K562 (cell line): ENCODE measurements around the gene RNF44. TPM values are rescaled to one million over a fixed set of nuclear protein-coding genes. Genes with fewer than 3 reads are reported as not detected.

Experiments
- CTBP1 ChIP-seq: fragments of 450-650 bp; IDR thresholded peaks from 2 replicates; pipeline ENCODE4 v1.6.1; 2016; ENCODE audit warnings: borderline replicate concordance
- HLTF ChIP-seq: fragments of 450-650 bp; IDR thresholded peaks from 2 replicates; pipeline ENCODE4 v1.6.1; 2016
- KLF13 ChIP-seq: fragments of 450-650 bp; IDR thresholded peaks from 2 replicates; pipeline ENCODE4 v1.6.1; 2016; ENCODE audit warnings: missing genetic modification characterization, low read depth, mild to moderate bottlenecking, missing compliant biosample characterization, moderate library complexity, borderline replicate concordance
- MEIS2 ChIP-seq: fragments of 450-650 bp; IDR thresholded peaks from 2 replicates; pipeline ENCODE4 v1.6.1; 2014; ENCODE audit warnings: mild to moderate bottlenecking; ENCODE audit not compliant: partially characterized antibody
- MTA1 ChIP-seq: fragments of 450-650 bp; IDR thresholded peaks from 2 replicates; pipeline ENCODE4 v1.6.1; 2017; ENCODE audit warnings: borderline replicate concordance
- MXI1 ChIP-seq: IDR thresholded peaks from 2 replicates; pipeline ENCODE4 v1.6.1; 2011; ENCODE audit warnings: low read depth, mild to moderate bottlenecking, improper control_type of control experiment, low read length
- NFYB ChIP-seq: IDR thresholded peaks from 2 replicates; pipeline ENCODE4 v1.6.1; 2011; ENCODE audit warnings: mild to moderate bottlenecking, moderate library complexity; ENCODE audit not compliant: insufficient read length; ENCODE audit errors: extremely low read depth
- RAD51 ChIP-seq: fragments of 450-650 bp; IDR thresholded peaks from 2 replicates; pipeline ENCODE4 v1.7.1; 2016; ENCODE audit warnings: low read depth, mild to moderate bottlenecking, borderline replicate concordance
- TFAM ChIP-seq: fragments of 250-450 bp; sonication (Bioruptor Pico); conservative IDR thresholded peaks from 2 replicates; pipeline ENCODE4 v1.5.0; 2021; ENCODE audit warnings: mild to moderate bottlenecking, moderate library complexity
- TSC22D4 ChIP-seq: fragments of 450-650 bp; IDR thresholded peaks from 2 replicates; pipeline ENCODE4 v1.6.1; 2016; ENCODE audit warnings: missing genetic modification characterization, missing biosample characterization, control low read depth
- ZNF431 ChIP-seq: sonication (generic); formaldehyde crosslinking; IDR thresholded peaks from 2 replicates; pipeline ENCODE4 v1.8.0; 2022; ENCODE audit warnings: mild to moderate bottlenecking, missing genetic modification reagents
- ZNF785 ChIP-seq: fragments of 250-450 bp; sonication (Bioruptor Pico); IDR thresholded peaks from 2 replicates; pipeline ENCODE4 v1.4.0; 2020; ENCODE audit warnings: mild to moderate bottlenecking
- polyA plus RNA-seq, 8 experiments: library from polyadenylated mRNA; depleted of rRNA in 4 of 8; stranded (reverse) in 5 of 8; unstranded in 3 of 8; fragments of >200 nt; fragmentation: Nextera tagmentation in 2 of 8; fragmentation: Illumina TruSeq in 1 of 8; extraction: Ambion mirVana in 2 of 8; extraction: Trizol in 1 of 8; gene quantifications; 2 replicates each; pipeline versions ENCODE4 v1.2.1 to v1.2.3, GENCODE V29; 2011 to 2014; ENCODE audit warnings: inconsistent platforms in 1 of 8, missing spikeins in 1 of 8
- total RNA-seq, 7 experiments: library from RNA; depleted of rRNA in 6 of 7; stranded (reverse); fragments of >200 nt in 6 of 7; fragmentation: Illumina TruSeq in 2 of 7; extraction: Trizol in 2 of 7; gene quantifications; 2 replicates each; pipeline versions ENCODE4 v1.2.1 to v1.2.3, GENCODE V29; 2011 to 2021; ENCODE audit warnings: low replicate concordance in 1 of 7
- TF ChIP-seq, protein P1 (sequence below): sonication (generic); formaldehyde crosslinking; IDR thresholded peaks from 2 replicates; pipeline ENCODE4 v1.8.0; 2022; ENCODE audit warnings: mild to moderate bottlenecking, missing genetic modification reagents
- TF ChIP-seq, protein P2 (sequence below): fragments of 450-650 bp; IDR thresholded peaks from 2 replicates; pipeline ENCODE4 v1.7.1; 2018; ENCODE audit warnings: mild to moderate bottlenecking, low read depth; ENCODE audit not compliant: partially characterized antibody

Gene RNF44
- total and polyA plus RNA-seq, 9 of the 15 experiments (the other 6 are each of a cell fraction or from before 2014, with no cell fraction given) = 1.6 to 82.6 (median 7.4) TPM

- TF ChIP-seq TFAM (no peak), KLF13 (tag) (no peak), RAD51 (no peak), ZNF785 (CRISPR knock-in tag) (no peak), MEIS2 (no peak), MTA1 (no peak), CTBP1 (no peak), HLTF (no peak), ZNF431 (CRISPR knock-in tag) (no peak), NFYB (no peak), TSC22D4 (no peak), MXI1 (0 out of 2 replicates have a peak, but pooled peaks have one; percentile 64)
- TF ChIP-seq, protein P1, sequence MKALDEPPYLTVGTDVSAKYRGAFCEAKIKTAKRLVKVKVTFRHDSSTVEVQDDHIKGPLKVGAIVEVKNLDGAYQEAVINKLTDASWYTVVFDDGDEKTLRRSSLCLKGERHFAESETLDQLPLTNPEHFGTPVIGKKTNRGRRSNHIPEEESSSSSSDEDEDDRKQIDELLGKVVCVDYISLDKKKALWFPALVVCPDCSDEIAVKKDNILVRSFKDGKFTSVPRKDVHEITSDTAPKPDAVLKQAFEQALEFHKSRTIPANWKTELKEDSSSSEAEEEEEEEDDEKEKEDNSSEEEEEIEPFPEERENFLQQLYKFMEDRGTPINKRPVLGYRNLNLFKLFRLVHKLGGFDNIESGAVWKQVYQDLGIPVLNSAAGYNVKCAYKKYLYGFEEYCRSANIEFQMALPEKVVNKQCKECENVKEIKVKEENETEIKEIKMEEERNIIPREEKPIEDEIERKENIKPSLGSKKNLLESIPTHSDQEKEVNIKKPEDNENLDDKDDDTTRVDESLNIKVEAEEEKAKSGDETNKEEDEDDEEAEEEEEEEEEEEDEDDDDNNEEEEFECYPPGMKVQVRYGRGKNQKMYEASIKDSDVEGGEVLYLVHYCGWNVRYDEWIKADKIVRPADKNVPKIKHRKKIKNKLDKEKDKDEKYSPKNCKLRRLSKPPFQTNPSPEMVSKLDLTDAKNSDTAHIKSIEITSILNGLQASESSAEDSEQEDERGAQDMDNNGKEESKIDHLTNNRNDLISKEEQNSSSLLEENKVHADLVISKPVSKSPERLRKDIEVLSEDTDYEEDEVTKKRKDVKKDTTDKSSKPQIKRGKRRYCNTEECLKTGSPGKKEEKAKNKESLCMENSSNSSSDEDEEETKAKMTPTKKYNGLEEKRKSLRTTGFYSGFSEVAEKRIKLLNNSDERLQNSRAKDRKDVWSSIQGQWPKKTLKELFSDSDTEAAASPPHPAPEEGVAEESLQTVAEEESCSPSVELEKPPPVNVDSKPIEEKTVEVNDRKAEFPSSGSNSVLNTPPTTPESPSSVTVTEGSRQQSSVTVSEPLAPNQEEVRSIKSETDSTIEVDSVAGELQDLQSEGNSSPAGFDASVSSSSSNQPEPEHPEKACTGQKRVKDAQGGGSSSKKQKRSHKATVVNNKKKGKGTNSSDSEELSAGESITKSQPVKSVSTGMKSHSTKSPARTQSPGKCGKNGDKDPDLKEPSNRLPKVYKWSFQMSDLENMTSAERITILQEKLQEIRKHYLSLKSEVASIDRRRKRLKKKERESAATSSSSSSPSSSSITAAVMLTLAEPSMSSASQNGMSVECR (CRISPR knock-in tag) = no peak; the same call in 1 of the 2 replicates
- TF ChIP-seq, protein P2, sequence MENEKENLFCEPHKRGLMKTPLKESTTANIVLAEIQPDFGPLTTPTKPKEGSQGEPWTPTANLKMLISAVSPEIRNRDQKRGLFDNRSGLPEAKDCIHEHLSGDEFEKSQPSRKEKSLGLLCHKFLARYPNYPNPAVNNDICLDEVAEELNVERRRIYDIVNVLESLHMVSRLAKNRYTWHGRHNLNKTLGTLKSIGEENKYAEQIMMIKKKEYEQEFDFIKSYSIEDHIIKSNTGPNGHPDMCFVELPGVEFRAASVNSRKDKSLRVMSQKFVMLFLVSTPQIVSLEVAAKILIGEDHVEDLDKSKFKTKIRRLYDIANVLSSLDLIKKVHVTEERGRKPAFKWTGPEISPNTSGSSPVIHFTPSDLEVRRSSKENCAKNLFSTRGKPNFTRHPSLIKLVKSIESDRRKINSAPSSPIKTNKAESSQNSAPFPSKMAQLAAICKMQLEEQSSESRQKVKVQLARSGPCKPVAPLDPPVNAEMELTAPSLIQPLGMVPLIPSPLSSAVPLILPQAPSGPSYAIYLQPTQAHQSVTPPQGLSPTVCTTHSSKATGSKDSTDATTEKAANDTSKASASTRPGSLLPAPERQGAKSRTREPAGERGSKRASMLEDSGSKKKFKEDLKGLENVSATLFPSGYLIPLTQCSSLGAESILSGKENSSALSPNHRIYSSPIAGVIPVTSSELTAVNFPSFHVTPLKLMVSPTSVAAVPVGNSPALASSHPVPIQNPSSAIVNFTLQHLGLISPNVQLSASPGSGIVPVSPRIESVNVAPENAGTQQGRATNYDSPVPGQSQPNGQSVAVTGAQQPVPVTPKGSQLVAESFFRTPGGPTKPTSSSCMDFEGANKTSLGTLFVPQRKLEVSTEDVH = no peak
Measured at GRCh38 chr5:176536132-176536901, 885 bp downstream of the RNF44 start (continued).
